Measurements from ENCODE around the gene PRKG1.
"Not testable (repeated sequence)": the region's sequence is repeated elsewhere in the genome, so short reads cannot be mapped to it uniquely, and the experiment has no call there.

PRKG1 gene

GRCh38 chr10:51685768-51686167 is 611.5 kb downstream of the PRKG1 start:
- no peak for DNase-seq

DNA sequence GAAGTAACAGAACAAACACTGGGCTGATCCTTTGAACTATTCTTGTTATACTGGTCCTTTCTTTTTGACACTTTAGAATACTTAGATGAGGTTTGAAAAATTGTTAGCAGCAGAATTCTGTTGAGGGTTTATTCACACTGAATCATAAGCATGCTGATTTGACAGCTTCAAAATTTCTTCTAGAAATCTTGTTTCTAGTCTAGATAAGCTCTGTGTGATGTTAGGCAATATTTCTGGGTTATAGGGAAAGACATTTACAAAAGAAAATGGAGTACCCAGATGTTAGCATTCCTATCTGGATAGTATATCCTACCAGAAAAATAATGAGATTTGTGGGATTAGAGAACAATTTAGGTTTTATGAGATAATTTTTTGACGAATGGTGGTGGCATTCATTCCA is 613.0 kb downstream of the PRKG1 start:
- no peak for DNase-seq

GRCh38 chr10:51688826-51689225 is 614.5 kb downstream of the PRKG1 start:
- not testable (repeated sequence) for DNase-seq

- DNase-seq: no peak
Measured at GRCh38 chr10:51689536-51689935, 615.2 kb downstream of the PRKG1 start.

DNA sequence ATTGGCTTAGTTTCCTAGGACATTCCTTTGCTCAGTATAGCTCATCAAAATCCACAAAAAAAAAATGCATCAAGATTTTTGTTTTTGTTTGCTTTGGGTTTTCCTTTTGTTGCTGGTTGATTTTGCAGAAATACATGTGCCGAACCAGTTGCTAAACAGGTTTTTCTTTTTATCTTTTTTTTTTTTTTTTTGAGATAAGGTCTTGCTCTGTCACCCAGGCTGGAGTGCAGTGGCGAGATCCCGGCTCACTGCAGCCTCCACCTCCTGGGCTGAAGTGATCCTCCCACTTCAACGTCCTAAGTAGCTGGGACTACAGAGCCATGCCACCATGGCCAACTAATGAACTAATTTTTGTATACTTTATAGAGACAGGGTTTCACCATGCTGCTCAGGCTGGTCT is 616.8 kb downstream of the PRKG1 start:
- DNase-seq: no peak

DNA sequence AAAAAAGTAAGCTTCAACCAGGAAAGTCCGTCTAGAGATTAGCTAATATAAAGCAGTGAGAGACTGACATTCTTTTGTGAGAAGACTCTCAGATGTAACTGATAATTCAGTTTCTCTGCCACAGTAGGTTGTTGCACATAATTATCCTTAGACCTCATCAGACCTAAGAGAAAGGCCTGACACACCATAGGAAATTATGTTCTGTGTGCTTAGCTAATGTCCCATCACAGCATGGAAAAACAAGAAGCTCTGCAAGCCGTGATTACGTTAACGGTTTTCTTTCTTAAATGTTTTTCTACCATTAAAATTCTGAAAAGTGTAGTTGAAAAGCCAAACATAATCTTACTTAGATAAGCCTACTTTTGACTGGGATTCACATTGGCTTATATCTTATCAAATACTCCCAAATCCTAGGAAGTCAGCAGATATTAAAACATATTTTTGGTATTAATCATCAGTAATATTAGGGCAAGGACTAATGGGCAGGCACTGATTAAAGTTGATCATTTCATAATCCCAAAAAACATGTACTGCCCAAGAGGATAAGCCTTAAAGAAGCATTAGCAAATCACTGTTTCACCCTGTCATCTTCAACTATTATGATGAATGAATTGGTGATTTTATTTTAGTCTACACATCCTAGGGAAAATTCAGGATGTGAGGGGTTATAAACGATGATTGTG is 619.9 kb downstream of the PRKG1 start:
- no peak for DNase-seq

DNA sequence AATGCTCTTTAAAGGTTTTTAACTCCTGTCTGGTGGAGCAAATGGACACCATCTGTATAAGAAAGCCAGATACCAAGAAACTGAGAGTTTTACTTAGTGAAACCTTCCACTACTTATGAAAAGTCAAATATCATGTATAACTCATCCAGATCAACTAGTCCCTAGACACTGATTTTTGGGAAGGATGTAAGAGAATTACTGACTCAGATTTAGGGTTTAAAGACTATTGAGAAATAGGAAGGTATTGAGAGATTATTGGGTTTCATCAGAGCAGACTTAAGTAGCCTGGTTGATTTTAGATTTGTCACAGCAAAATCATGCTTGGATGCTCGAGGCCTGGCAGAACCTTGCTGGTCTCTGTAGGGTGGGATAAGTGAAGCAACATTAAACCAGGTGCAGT is 622.0 kb downstream of the PRKG1 start:
- no peak for DNase-seq

DNA sequence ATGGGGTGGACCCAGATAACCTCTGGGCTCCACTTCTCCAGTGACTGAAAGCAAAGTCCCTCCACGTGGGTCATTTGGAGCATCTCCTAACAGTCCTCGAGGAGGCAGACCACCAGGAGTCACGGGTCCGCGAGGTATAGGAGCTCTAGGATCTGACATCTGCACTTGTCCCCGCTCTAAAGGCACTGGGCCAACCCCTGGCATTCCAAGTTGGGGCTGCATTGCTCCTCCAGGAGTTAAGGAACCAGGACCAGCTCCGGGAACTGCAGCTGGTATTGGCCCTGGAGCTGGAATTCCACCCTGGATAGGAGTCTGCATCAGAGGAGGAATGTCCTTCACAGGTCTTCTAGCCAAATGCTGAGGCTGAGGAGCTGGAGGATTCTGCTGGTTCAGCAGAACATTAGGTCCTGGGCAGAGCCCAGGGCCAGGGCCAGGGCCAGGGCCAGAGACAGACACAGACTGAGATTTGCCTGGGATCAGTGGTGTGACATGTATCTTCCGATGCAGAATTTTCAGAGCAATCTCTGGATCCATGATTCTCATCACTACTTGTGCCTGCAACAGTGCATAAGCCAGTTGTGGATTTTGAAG is 624.3 kb downstream of the PRKG1 start:
- DNase-seq: no peak

DNA sequence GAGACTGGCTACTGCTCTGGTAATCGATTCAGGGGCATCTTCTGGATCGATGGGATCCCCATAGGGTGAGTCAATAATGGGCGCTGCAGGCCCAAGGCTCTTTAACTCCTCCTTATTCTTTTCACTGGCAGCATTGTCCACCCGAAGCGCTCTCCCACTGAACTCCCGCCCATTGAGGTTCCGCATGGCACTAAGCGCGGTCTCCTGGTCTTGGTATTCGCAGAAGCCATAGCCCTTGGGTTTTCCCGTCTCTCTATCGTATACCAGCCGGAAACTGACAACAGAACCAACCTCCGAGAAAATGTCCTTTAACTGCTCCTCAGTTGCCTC is 624.8 kb downstream of the PRKG1 start:
- no peak for DNase-seq

DNA sequence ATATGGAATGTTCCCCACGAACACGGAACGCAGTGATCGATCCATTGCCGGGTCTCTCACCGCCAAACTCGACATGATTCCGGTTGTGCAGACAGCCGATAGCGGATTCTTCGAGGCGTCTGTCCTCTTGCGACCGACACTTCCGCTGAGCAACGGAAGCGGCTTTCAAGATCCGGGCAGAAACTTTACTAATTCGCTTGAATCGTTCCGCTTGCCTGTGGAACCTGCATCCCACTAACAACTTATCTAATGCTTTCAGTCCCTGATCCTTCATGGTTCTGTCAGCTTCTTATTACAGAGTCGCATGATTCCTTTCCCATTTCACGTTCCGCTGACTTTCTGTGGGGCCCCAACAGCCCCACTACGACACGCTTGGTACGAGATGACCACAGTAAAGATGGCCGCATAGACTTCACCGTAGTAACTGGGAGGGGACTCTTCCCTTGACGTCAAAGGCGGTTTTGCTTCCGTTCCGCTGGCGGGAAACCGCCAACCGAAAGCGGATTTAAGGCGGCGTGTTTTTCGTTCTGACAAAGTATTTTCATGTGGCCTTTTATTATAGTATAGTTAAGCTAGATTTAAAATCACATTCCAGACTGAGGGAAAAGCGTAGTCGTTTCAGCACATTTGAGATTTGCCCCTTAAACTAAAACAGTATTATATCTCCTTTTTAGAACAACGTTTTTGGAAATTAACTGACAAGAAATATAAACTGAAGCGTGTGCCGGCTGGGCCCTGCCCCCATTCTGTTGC is 625.4 kb downstream of the PRKG1 start, which contains the start of gene CSTF2T:
CSTF2T (minus strand) TSS at position 121 of the 753 bp plus-strand sequence; CDS start at position 75, 46 bp downstream.
- DNase-seq: peak; percentile 18 to 84

GRCh38 chr10:51700228-51700817 is 626.0 kb downstream of the PRKG1 start:
- no peak for DNase-seq

GRCh38 chr10:51705774-51706173 is 631.5 kb downstream of the PRKG1 start:
- DNase-seq: no peak

GRCh38 chr10:51706225-51706624 is 631.9 kb downstream of the PRKG1 start:
- no peak for DNase-seq

DNA sequence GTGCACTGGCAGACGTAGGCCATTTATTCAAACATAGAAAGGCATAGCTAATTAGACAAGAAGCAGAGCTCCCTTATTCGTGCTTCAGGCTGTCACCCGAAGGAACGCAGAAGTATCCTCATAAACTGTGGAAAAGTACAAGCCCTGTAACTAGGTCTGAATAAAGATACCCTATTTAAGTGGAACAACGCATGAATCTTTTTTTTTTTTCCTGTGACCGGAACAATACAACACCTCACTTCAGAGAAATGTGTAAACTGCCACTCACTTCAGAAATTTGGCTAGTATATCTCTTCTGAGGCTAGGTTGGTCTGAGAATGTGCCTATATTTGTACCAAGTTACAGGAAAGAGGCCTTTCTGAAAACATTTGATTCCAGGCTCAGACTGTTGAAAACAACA is 633.1 kb downstream of the PRKG1 start:
- no peak for DNase-seq

GRCh38 chr10:51707821-51708424 is 633.6 kb downstream of the PRKG1 start:
- DNase-seq: no peak

DNA sequence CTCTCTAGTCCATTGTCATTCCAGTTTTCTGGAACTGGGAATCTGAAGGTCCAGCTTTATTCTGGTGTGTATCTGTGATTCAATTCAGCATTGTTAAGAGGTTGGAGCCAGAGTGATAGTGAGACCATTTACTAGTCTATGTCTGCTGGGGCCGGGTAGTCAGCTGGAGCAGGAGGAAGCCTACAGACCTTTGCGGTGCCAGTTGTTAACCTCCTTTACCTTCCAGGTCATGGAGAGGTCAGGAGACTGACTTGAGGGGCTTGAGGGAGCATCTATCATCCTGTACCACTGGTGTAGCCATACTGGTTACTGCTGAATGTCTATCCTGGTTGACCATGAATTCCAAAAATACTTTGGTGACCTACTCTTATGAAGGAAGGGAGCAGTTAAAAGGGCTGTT is 634.3 kb downstream of the PRKG1 start:
- DNase-seq: no peak

DNA sequence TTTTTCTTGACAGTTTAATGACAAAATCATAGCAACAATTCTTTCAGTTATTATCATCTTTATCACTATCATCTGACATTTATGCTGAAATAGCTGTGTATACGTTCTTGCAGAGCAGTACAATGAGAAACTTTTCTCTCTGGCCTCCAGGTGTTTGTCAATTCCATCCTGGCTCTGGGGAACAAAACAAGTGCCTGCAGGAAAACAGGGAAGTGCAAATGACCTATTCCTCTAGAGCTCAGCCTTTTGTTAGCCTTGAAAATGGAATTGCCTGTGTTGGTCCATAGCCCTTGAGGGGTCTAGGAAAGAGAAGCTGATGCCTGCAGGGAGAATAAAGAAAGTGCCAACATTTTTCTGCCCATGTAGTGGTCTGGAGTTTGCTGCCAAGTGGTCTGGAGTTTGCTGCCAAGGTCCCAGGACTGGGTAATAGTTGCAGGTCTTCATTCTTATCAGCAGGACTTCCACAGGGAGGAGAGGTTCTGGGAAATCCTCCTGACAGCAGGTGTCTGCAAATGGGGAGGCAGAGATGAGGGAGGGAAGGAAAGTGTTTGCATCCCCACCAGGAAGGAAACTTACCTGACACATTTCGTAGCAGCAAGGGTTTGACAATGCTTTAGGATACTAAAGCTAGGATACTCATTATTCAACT is 635.2 kb downstream of the PRKG1 start:
- DNase-seq: no peak

GRCh38 chr10:51711519-51711891 is 637.2 kb downstream of the PRKG1 start:
- no peak for DNase-seq

- no peak for DNase-seq
Measured at GRCh38 chr10:51716981-51717380, 642.7 kb downstream of the PRKG1 start.

- DNase-seq: no peak
Measured at GRCh38 chr10:51718804-51719291, 644.6 kb downstream of the PRKG1 start.

GRCh38 chr10:51724038-51724437 is 649.8 kb downstream of the PRKG1 start:
- DNase-seq: no peak

- no peak for DNase-seq
Measured at GRCh38 chr10:51729822-51730555, 655.7 kb downstream of the PRKG1 start.
